Measurements from ENCODE around the gene KY. TPM values are rescaled to one million over a fixed set of nuclear protein-coding genes. Genes with fewer than 3 reads are reported as not detected.

Gene KY
- total RNA-seq, 2 donors from 2014 or later, result 0.26 TPM; not detected in 1

GRCh38 chr3:134690226-134690625, 39.4 kb upstream of the KY start:
- no peak for DNase-seq
- TF ChIP-seq CTCF (IDR thresholded peaks at IDR 0.05) (no peak), POLR2A (IDR thresholded peaks at IDR 0.05) (no peak)
- intact Hi-C loops (cut with DNase I), result no loop called here
- no peaks in the 10 kb centered on the region for H3K9me3 ChIP-seq
- no peaks in the 10 kb centered on the region for H3K4me1 ChIP-seq
- 55 to 60% methylated on average over 1 of the region's 1 CpG for WGBS, 2 donors
- ATAC-seq, result no peak
- H3K27me3 ChIP-seq, result no peaks in the 10 kb centered on the region
- H3K4me3 ChIP-seq, result no peak overlapping the region
- H3K27ac ChIP-seq, result no peak overlapping the region
- H3K36me3 ChIP-seq (replicated peaks in 1 of 2; ENCODE audit: insufficient read depth in 1 of 2, low read depth in 2 of 2), result no peaks in the 10 kb centered on the region

- Histone ChIP-seq H3K27ac (no peak overlapping the region), H3K9me3 (no peaks in the 10 kb centered on the region), H3K27me3 (no peaks in the 10 kb centered on the region), H3K36me3 (replicated peaks in 1 of 2; ENCODE audit: insufficient read depth in 1 of 2, low read depth in 2 of 2) (no peaks in the 10 kb centered on the region), H3K4me3 (no peak overlapping the region), H3K4me1 (no peaks in the 10 kb centered on the region)
- TF ChIP-seq CTCF (IDR thresholded peaks at IDR 0.05) (no peak), POLR2A (IDR thresholded peaks at IDR 0.05) (no peak)
- WGBS, 2 donors, result 88 to 97% methylated on average over 2 of the region's 2 CpGs
- DNase-seq (no peak), ATAC-seq (no peak)
- intact Hi-C loops (cut with DNase I), result no loop called here
Measured at GRCh38 chr3:134687642-134688041, 36.8 kb upstream of the KY start.

- WGBS, 2 donors, result 73 to 78% methylated on average over 7 of the region's 7 CpGs
- DNase-seq, result no peak
- Histone ChIP-seq H3K27ac (no peak overlapping the region), H3K9me3 (no peaks in the 10 kb centered on the region), H3K4me3 (no peak overlapping the region), H3K4me1 (no peaks in the 10 kb centered on the region), H3K27me3 (no peaks in the 10 kb centered on the region), H3K36me3 (replicated peaks in 1 of 2; ENCODE audit: insufficient read depth in 1 of 2, low read depth in 2 of 2) (no peaks in the 10 kb centered on the region)
- no peak for ATAC-seq
- intact Hi-C loops (cut with DNase I), result no loop called here
- TF ChIP-seq POLR2A (IDR thresholded peaks at IDR 0.05) (no peak), CTCF (IDR thresholded peaks at IDR 0.05) (no peak)
Measured at GRCh38 chr3:134685929-134686802, 35.3 kb upstream of the KY start.

- no peaks in the 10 kb centered on the region for H3K36me3 ChIP-seq (replicated peaks in 1 of 2; ENCODE audit: insufficient read depth in 1 of 2, low read depth in 2 of 2)
- intact Hi-C loops (cut with DNase I), result no loop called here
- no peak overlapping the region for H3K4me3 ChIP-seq
- H3K4me1 ChIP-seq, result no peaks in the 10 kb centered on the region
- ATAC-seq (no peak), DNase-seq (no peak)
- TF ChIP-seq CTCF (IDR thresholded peaks at IDR 0.05), result no peak
- H3K9me3 ChIP-seq, result no peaks in the 10 kb centered on the region
- H3K27me3 ChIP-seq, result no peaks in the 10 kb centered on the region
- H3K27ac ChIP-seq, result no peak overlapping the region
- 42 to 53% methylated on average over 7 of the region's 7 CpGs for WGBS, 2 donors
Measured at GRCh38 chr3:134682196-134682880, 31.5 kb upstream of the KY start.
